ENCODE measurements around the gene PI16.
"Not testable (repeated sequence)": the region's sequence is repeated elsewhere in the genome, so short reads cannot be mapped to it uniquely, and the experiment has no call there.

Gene PI16

GRCh38 chr6:36977470-36977941 lies 23.0 kb downstream of the PI16 start:
- DNase-seq = peak; percentile 7

GRCh38 chr6:36978421-36979346 lies 24.1 kb downstream of the PI16 start:
- no peak for DNase-seq

DNA sequence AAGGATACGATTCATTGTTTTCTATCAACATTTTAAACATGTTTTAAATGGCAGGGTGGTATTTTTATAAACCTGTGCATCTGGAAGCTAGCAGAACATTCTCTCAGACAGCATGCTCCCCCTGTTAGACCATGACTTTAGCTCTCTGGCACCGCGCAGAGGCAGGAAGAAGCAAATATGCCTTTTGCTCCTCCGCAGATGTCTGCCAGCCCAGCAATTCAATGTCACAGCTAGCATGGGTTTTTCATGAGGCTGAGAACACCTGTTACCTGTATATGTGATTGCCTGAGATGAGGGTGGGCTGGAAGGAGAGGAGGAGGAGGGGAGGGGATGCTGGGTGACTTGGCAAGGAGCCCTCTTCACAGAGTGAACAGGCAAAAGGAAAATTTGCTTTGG lies 24.8 kb downstream of the PI16 start:
- no peak for DNase-seq

- no peak for DNase-seq
Measured at GRCh38 chr6:36980129-36980528, 25.6 kb downstream of the PI16 start.

GRCh38 chr6:36980876-36981619 lies 26.5 kb downstream of the PI16 start:
- no peak for DNase-seq

DNA sequence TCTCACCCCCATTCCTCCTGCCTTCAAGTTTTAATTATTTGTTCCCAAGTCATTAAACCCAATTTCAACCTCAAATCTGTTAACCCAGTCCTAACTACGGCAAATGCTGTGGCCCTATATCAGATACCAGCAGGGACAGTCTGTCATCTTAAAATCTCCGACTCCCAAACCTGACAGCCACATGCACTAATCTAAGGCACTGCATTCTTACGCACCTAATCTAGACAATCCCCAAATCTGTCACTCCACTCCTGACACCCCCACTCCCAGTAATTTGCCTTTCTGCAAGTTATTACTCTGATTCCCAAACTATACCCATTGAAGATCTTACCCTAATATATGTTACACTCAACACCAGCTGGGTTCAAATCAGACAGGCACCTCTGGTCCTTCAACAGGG lies 29.0 kb downstream of the PI16 start:
- no peak for DNase-seq

GRCh38 chr6:36984581-36985416 lies 30.3 kb downstream of the PI16 start:
- DNase-seq = peak; percentile 29

DNA sequence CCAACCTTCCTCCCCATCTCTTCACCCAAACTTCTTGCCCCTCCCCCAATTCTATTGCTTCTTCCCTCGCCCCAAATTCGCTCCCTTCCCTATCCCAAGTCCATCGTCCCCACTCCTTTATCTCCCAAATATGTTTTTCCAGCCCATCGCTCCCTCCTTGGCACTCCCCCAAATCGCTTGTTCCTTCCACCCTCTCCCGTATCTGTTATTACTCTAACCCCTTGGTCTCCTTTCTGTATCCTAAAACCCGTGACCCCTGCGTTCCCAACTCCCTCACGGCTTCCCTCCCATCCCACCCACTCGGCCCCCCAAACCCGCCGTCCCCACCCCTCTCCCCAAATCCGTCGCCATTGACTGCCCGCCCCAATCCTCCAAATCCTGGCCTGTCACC lies 30.9 kb downstream of the PI16 start:
- DNase-seq = no peak

- peak; percentile 93 for DNase-seq
Measured at GRCh38 chr6:36985808-36986703, 31.5 kb downstream of the PI16 start, which contains the start of gene MTCH1. Gene MTCH1, minus strand, starts transcription at chr6:36986196. Its CDS starts 23 bp downstream, at chr6:36986173.

- peak; percentile 50 for DNase-seq
Measured at GRCh38 chr6:36986704-36987047, 32.1 kb downstream of the PI16 start.

GRCh38 chr6:36989264-36989663 lies 34.7 kb downstream of the PI16 start:
- no peak for DNase-seq

GRCh38 chr6:36990401-36990800 lies 35.9 kb downstream of the PI16 start:
- not testable (repeated sequence) for DNase-seq

DNA sequence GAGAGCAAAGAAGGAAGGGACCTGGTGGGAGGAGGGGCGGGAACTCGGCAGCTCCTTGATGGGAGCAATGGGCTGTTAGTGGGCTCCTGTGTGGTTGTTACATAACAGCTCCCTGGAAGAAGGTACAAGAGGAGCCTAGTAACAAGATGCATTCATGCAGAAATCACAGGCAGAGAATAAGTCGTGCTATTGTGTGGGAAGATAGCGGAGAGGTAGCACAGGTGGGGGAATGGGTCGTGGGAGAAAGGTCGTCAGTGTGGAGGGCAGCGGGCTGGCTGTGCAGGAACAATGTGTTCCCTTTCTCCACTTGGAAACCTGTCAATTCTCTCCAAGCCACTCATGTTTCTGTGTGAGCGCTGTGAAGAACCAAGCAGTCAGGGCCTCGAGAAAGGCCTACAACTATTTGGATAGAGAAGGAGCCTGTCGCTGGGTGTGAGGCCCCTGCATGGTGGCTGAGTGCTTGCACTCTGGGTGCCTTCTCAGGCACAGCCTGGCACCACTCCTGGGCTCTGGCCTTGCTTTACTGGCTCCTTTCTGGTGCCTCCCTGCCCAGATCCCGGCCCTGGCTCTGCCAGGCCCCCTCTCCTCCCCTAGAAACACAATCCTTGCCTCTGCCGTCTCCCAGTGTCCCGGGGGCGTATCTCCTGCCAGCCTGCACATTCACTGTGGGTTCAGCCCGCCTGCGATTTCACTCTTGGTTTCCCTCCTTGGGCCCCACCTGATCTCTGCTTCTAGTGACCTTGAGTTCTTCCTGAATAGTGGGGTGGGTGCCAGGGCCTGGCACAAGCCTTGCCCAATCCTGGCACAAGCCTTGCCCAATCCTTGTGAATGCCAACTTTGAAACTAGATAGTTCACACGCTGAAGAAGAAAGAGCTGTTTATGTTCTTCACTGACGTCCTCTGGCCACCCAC lies 43.5 kb downstream of the PI16 start:
- no peak for DNase-seq

GRCh38 chr6:36998723-36999038 lies 44.1 kb downstream of the PI16 start:
- no peak for DNase-seq

DNA sequence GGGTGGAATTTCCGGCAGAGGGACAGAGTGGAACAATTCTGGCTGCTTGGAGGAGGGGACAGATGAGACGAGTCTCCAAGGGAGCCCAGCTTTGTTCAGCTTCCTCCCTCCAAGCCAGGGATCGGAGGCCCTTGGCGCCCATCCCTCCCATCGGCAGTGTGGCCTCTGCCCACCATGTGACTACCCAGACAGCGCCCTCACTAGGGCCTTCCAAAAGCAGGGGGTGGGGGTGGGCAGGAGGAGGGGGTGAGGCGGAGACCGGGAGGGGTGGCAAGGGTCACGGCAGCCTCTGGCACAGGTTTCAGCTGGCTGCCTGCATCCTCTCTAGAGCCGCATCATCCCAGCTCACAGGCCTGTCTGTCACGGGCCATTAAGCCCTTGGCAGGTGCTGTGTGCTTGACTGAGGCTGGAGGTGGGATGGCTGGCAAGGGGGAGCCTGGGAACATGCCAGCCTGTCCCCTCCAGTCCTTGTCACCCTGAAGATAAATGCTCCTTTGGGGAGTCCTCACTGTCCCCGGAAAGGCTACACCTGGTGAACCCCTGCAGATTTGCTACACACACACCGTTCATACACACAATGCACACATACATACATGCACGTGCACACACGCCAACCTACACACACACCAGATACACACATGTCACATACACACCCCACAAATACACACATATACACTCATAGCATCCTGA lies 44.7 kb downstream of the PI16 start:
- peak; percentile 73 for DNase-seq

DNA sequence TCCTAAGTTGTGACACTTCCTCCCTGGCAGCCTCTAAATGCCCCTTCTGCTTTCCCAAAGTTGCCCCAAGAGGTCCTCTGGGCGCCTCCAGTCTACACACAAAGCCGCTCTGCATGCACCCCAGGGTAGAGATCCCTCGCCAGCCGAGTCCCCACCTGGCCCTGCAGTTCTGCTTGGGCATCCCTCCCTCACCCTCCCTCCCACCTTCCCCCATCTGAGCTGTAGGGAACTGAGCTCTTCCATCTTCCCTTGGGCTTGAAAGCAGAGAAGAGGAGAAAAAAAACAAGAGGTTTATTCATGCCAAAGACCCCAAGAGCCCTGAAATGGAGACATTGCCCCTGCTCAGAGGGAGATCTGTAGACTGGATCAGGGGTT lies 45.2 kb downstream of the PI16 start:
- no peak for DNase-seq

GRCh38 chr6:37004044-37004980 lies 49.8 kb downstream of the PI16 start:
- no peak for DNase-seq

- no peak for DNase-seq
Measured at GRCh38 chr6:37005061-37005810, 50.7 kb downstream of the PI16 start, which contains the start of gene FGD2. Gene FGD2, plus strand, starts transcription at chr6:37005655. Its CDS starts 163 bp downstream, at chr6:37005818.

Measured in DMS53 (cell line).